Measurements from ENCODE around the gene TEAD1. TPM values are rescaled to one million over a fixed set of nuclear protein-coding genes. Genes with fewer than 3 reads are reported as not detected.

Gene TEAD1
- total and polyA plus RNA-seq, 9 of the 15 experiments (the other 6 are each of a cell fraction or from before 2014, with no cell fraction given) = 1.7 to 17.7 (median 10.8) TPM

DNA sequence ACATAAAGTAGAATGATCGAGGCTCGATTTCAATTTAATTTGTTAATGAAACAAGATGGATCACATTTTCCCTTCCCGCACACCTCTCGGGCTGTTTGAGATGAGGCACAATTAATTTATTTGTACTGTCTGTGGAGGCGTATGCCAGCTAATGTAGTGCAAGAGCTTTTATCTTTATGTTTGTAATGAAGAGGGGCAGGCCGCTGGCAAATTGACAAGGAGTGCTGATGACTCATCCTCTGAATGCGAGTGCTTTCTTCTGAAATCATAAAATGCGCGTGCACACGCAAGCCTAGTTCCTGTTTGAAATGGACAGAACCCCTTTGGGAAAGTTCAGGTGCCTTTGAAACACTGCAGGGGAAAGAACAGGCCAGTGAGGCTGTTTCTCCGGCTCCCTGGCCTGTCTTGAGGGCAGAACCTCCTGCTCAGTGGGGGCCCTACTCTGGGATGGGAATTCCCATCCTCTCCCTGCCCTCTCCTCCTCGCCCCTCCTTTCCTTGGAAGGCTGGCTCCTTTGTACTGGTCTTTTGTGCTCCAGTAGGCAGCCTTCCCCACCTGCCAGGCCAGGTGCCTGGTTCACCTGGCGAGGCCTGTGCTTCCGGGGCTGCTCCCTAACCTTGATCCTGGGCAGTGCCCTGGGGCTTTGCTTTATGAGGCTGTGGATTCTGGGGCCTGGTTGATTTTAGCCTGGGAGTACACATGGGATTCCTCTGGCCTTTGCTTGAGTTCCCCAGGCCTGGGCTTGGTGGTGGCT is 50.3 kb downstream of the TEAD1 start (continued):
- TF ChIP-seq CREB3 (tag; conservative IDR thresholded peaks at IDR 0.05; ENCODE audit: low read depth) = no peak
- TF ChIP-seq CREB5 (CRISPR knock-in tag; IDR thresholded peaks at IDR 0.05) = no peak
- no peak for TF ChIP-seq CHAMP1 (IDR thresholded peaks at IDR 0.05)
- no peak for TF ChIP-seq PTBP1 (IDR thresholded peaks at IDR 0.05; ENCODE audit: low read depth, low read length)
- no peak for TF ChIP-seq SLC30A9 (CRISPR knock-in tag; IDR thresholded peaks at IDR 0.05)
- no peak for TF ChIP-seq ZNF12 (CRISPR knock-in tag; IDR thresholded peaks at IDR 0.05)
- TF ChIP-seq ZBTB26 (CRISPR knock-in tag; IDR thresholded peaks at IDR 0.05) = no peak
- TF ChIP-seq ATF4 (CRISPR knock-in tag; IDR thresholded peaks at IDR 0.05) = no peak
- no peak; a peak in 1 of 4 replicates for TF ChIP-seq RCOR1 (IDR thresholded peaks at IDR 0.05; ENCODE audit: borderline replicate concordance in 1 of 2, low read depth in 2 of 2, low read length in 2 of 2)
- TF ChIP-seq ZNF398 (CRISPR knock-in tag; IDR thresholded peaks at IDR 0.05) = no peak
- TF ChIP-seq SOX6 (IDR thresholded peaks at IDR 0.05) = peak; percentile 53; the same call in 1 of the 2 replicates
- no peak for TF ChIP-seq ZNF561 (CRISPR knock-in tag; conservative IDR thresholded peaks at IDR 0.05)
- no peak for TF ChIP-seq HOXB6 (CRISPR knock-in tag; IDR thresholded peaks at IDR 0.05; ENCODE audit: borderline replicate concordance)
- TF ChIP-seq SREBF1 (IDR thresholded peaks at IDR 0.05; ENCODE audit: borderline replicate concordance, low read depth, low read length) = no peak
- peak; percentile 61 for TF ChIP-seq ATF7 (IDR thresholded peaks at IDR 0.05)
- TF ChIP-seq ZNF507 (tag; conservative IDR thresholded peaks at IDR 0.05) = no peak
- TF ChIP-seq KLF13 (tag; IDR thresholded peaks at IDR 0.05; ENCODE audit: borderline replicate concordance, low read depth) = no peak
- TF ChIP-seq PYGO2 (tag; IDR thresholded peaks at IDR 0.05) = no peak
- no peak for TF ChIP-seq PHF21A (IDR thresholded peaks at IDR 0.05; ENCODE audit: borderline replicate concordance, low read depth)
